Activated T-helper 17 cell treated with anti-CD3 and anti-CD28 coated beads, Interleukin-2, amount 50 U/mL, for 72 hours (primary cell): ENCODE data around the gene CDKN2D. TPM values are rescaled to one million over a fixed set of nuclear protein-coding genes. Genes with fewer than 3 reads are reported as not detected.

ENCODE experiments used
- ATAC-seq: fragments of 150-1000 bp; cut with Tn5 transposase; replicated peaks from 2 replicates; pipeline ENCODE4 v1.10.0; 2021; ENCODE audit warnings: mild to moderate bottlenecking, moderate library complexity
- H3K27ac Mint-ChIP-seq: one replicate; pipeline ENCODE4 v1.8.0; 2022; ENCODE audit warnings: mixed read lengths
- H3K27me3 Mint-ChIP-seq: one replicate; pipeline ENCODE4 v1.8.0; 2022; ENCODE audit warnings: mixed read lengths
- H3K36me3 Mint-ChIP-seq: one replicate; pipeline ENCODE4 v1.8.0; 2022; ENCODE audit warnings: low read depth, mild to moderate bottlenecking, mixed read lengths
- H3K4me1 Mint-ChIP-seq: one replicate; pipeline ENCODE4 v1.8.0; 2022; ENCODE audit warnings: mixed read lengths
- H3K4me3 Mint-ChIP-seq: one replicate; pipeline ENCODE4 v1.8.0; 2022; ENCODE audit warnings: mild to moderate bottlenecking, mixed read lengths
- H3K9me3 Mint-ChIP-seq: one replicate; pipeline ENCODE4 v1.8.0; 2022; ENCODE audit warnings: mixed read lengths
- total RNA-seq, 2 donors: library from RNA; stranded (reverse); gene quantifications; one replicate each; pipeline ENCODE4 v1.2.3, GENCODE V29; 2022

The CDKN2D gene
- total RNA-seq, 2 donors from 2014 or later, result 21.2 to 46.6 TPM

- Mint-ChIP-seq H3K9me3 (no peaks in the 10 kb centered on the region), H3K4me1 (peaks cover 23% of the 10 kb centered on the region), H3K4me3 (peak overlapping the region; percentile 98), H3K27ac (peak overlapping the region; percentile 95), H3K27me3 (no peaks in the 10 kb centered on the region), H3K36me3 (peaks cover 56% of the 10 kb centered on the region)
- ATAC-seq, result peak; percentile 12
Observed at GRCh38 chr19:10566658-10567410, 1.9 kb downstream of the CDKN2D start.

DNA sequence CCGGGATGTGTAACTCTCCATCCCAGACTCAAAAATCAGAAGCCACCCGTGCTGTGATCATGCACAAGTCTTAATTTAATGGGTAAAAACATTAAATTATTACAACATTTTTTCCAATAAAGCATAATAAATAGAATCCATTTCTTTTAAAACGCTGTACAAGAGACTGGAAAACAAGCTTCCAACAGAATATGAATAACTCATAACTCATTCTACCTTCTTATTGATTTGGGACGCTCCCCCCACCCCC lies 2.4 kb downstream of the CDKN2D start:
- no peak for ATAC-seq
- peak overlapping the region; percentile 98 for H3K4me3 Mint-ChIP-seq
- H3K27me3 Mint-ChIP-seq, result no peaks in the 10 kb centered on the region
- no peaks in the 10 kb centered on the region for H3K9me3 Mint-ChIP-seq
- H3K27ac Mint-ChIP-seq, result peak overlapping the region; percentile 95
- H3K36me3 Mint-ChIP-seq, result peaks cover 61% of the 10 kb centered on the region
- H3K4me1 Mint-ChIP-seq, result peaks cover 23% of the 10 kb centered on the region

GRCh38 chr19:10565567-10566407 lies 3.0 kb downstream of the CDKN2D start, which contains the start of gene KRI1:
KRI1 (minus strand) TSS chr19:10566010; CDS start chr19:10565999, 11 bp downstream.
- no peaks in the 10 kb centered on the region for H3K27me3 Mint-ChIP-seq
- peak; percentile 57 for ATAC-seq
- H3K27ac Mint-ChIP-seq, result peak within 1 kb of the TSS; percentile 95
- H3K9me3 Mint-ChIP-seq, result no peaks in the 10 kb centered on the region
- H3K4me3 Mint-ChIP-seq, result peak within 1 kb of the TSS; percentile 98
- H3K36me3 Mint-ChIP-seq, result peaks cover 67% of the 10 kb centered on the region
- peaks cover 23% of the 10 kb centered on the region for H3K4me1 Mint-ChIP-seq

DNA sequence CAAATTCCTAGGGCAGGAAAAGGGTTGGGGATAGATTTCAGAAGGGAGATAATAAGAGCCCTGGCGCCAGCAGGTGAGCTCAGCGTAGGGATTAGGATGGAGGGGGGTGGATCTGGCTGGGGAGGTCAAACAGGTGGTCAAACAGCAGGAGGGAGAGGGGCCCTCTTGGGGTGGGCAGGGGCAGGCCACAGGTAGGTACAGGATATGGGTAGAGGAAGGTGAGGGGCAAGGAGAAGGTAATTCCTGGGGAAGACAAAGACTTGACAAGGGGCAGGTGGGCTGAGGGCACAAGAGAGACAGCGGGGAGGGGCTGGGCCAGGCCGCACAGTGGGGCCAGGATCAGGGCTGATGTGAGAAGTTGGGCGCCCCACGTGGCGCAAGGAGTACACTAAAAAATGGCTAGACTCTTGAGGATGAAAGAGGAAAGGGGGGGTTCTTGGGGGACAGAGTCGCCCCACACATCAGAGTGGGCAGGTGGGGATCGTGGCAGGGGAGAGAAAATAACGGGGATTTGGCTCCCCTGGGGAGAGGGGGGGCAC lies 3.7 kb downstream of the CDKN2D start:
- peak overlapping the region; percentile 98 for H3K4me3 Mint-ChIP-seq

DNA sequence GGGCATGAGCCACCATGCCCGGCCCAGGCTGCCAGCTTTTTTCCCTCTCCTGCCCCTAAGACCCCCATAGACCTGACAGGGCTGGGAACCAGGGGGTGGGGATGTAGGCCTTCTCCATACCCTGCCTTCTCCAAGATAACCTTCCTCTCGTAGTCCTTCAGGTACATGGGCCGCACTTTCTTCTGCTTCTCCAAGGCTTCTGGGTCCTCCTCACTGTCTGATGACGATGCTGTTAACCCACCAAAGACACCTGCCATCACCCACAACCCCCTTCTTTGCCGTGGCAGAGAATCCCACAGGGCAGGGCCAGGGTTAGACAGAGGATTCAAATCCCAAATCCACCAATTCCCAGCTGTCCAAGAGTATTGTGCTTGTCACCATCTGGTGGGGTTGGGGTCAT lies 6.2 kb downstream of the CDKN2D start:
- no peaks in the 10 kb centered on the region for H3K27me3 Mint-ChIP-seq
- H3K4me3 Mint-ChIP-seq, result no peak overlapping the region
- peaks cover 91% of the 10 kb centered on the region for H3K36me3 Mint-ChIP-seq
- ATAC-seq, result no peak
- no peak overlapping the region for H3K27ac Mint-ChIP-seq
- H3K9me3 Mint-ChIP-seq, result no peaks in the 10 kb centered on the region
- H3K4me1 Mint-ChIP-seq, result peaks cover 18% of the 10 kb centered on the region

More for the DNA sequence above, 3.7 kb downstream of the CDKN2D start:
- ATAC-seq, result no peak
- H3K36me3 Mint-ChIP-seq, result peaks cover 74% of the 10 kb centered on the region
- H3K27ac Mint-ChIP-seq, result peak overlapping the region; percentile 95
- no peaks in the 10 kb centered on the region for H3K9me3 Mint-ChIP-seq
- H3K27me3 Mint-ChIP-seq, result no peaks in the 10 kb centered on the region
- peaks cover 23% of the 10 kb centered on the region for H3K4me1 Mint-ChIP-seq

GRCh38 chr19:10560154-10560553 lies 8.6 kb downstream of the CDKN2D start:
- no peaks in the 10 kb centered on the region for H3K9me3 Mint-ChIP-seq
- H3K4me1 Mint-ChIP-seq, result no peaks in the 10 kb centered on the region
- no peak for ATAC-seq
- H3K27me3 Mint-ChIP-seq, result no peaks in the 10 kb centered on the region
- no peak overlapping the region for H3K27ac Mint-ChIP-seq
- no peak overlapping the region for H3K4me3 Mint-ChIP-seq
- H3K36me3 Mint-ChIP-seq, result peaks cover 86% of the 10 kb centered on the region

- no peak for ATAC-seq
- no peaks in the 10 kb centered on the region for H3K27me3 Mint-ChIP-seq
- H3K4me1 Mint-ChIP-seq, result peaks cover 7% of the 10 kb centered on the region
- H3K36me3 Mint-ChIP-seq, result peaks cover 95% of the 10 kb centered on the region
- no peaks in the 10 kb centered on the region for H3K9me3 Mint-ChIP-seq
- H3K27ac Mint-ChIP-seq, result peak overlapping the region; percentile 63
- H3K4me3 Mint-ChIP-seq, result no peak overlapping the region
Observed at GRCh38 chr19:10557603-10558197, 11.1 kb downstream of the CDKN2D start.

DNA sequence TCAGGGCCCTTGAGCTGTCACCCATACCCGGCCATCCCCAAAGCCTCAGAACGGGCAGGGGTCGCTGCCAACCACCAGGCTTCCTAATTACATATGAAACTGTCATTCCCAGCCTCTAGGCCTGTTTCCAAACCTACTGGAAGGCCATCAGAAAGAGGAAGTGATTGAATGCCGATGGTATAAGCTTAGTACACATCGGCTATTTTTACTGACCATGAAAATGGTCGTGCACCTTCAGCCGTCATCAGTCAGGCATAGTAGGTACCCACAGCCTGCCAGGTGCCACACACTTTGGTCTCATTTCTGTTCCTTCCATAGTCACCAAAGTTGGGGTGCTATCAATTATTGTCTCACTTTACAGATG lies 13.2 kb downstream of the CDKN2D start:
- peaks cover 7% of the 10 kb centered on the region for H3K4me1 Mint-ChIP-seq
- H3K9me3 Mint-ChIP-seq, result no peaks in the 10 kb centered on the region
- no peaks in the 10 kb centered on the region for H3K27me3 Mint-ChIP-seq
- ATAC-seq, result no peak
- peak overlapping the region; percentile 54 for H3K27ac Mint-ChIP-seq
- no peak overlapping the region for H3K4me3 Mint-ChIP-seq
- peaks cover 95% of the 10 kb centered on the region for H3K36me3 Mint-ChIP-seq

- Mint-ChIP-seq H3K4me1 (peaks cover 7% of the 10 kb centered on the region), H3K4me3 (peak overlapping the region; percentile 48), H3K27me3 (no peaks in the 10 kb centered on the region), H3K36me3 (peaks cover 95% of the 10 kb centered on the region), H3K9me3 (no peaks in the 10 kb centered on the region), H3K27ac (peak overlapping the region; percentile 76)
- ATAC-seq, result no peak
Observed at GRCh38 chr19:10554760-10555609, 13.8 kb downstream of the CDKN2D start.

DNA sequence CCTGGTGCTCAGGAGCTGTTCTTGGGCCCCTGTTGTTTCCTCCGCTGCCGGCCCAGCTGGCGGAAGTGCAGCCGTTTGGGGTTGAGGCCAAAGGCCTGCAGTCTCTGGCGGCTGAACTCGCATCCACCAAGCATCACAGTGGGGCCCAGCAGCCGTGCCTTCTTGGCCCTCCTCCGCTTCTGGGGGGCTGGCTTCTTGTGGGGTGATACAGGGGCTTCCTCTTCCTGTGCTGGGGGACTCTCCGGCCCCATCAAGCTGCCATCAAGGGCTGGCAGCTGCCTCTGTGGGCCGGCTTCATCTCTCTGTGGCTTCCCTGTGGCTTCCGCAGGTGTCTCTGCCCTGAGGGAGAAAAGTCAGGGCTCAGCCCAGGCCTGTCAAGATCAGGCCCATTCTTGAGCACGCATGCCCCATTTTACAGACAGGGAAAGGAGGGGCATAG lies 14.8 kb downstream of the CDKN2D start:
- Mint-ChIP-seq H3K4me1 (peaks cover 7% of the 10 kb centered on the region), H3K27me3 (no peaks in the 10 kb centered on the region), H3K36me3 (peaks cover 95% of the 10 kb centered on the region), H3K4me3 (peak overlapping the region; percentile 48), H3K27ac (peak overlapping the region; percentile 76), H3K9me3 (no peaks in the 10 kb centered on the region)
- peak; percentile 69 for ATAC-seq

DNA sequence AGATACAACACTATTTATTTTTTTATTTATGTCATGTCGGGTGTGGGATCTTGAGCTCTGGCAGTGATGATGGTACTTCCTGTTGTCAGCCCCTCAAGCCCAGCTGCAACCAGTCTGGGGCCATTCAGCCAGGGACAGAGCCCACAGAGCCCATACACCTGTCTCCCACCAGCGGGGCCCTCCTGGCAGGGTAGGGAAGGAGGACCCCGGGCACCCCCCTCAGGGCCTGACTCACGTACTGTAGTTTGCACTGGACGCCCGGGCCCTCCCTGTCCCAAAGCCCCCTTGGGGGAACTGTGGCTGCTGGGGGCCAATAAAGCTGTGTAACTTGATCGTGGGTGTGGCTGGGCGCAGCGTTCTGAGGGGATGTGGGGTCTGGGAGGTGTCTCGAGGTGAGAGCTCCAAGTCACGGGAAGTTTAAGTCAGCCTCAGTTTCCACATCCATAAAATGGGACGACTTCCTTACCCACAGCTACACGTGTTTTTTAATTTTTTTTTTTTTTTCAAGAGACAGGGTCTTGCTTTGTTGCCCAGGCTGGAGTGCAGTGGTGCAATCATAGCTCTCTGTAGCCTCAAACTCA lies 15.6 kb downstream of the CDKN2D start:
- H3K4me3 Mint-ChIP-seq, result peak overlapping the region; percentile 48

DNA sequence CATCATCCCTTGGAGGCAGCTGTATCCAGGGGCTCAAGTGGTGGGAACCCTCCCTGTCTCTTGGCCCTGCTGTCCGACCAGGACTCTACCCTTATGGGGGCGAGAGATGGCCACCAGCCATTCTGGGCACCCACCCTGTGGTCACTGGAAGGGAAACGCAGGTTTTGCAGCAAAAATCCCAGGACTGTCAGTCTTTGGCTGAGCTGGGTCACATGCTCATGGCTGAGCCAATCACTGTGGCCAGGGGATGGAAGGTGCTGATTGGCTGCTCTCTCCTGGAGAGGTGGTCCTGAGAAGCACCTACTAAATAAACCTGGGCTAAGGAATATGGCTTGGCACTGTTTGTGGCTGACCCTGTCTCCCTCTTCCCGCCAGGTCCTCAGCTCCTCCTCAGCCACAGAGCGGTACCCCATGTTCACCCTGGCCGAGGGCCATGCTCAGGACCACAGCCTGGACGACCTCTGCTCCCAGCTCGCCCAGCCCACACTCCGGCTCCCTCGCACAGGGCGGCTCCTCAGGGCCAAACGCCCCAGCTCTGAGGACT lies 16.2 kb downstream of the CDKN2D start:
- no peak overlapping the region for H3K27ac Mint-ChIP-seq
- H3K36me3 Mint-ChIP-seq, result peaks cover 91% of the 10 kb centered on the region
- peak; percentile 44 for ATAC-seq
- peaks cover 7% of the 10 kb centered on the region for H3K4me1 Mint-ChIP-seq
- H3K9me3 Mint-ChIP-seq, result no peaks in the 10 kb centered on the region
- H3K27me3 Mint-ChIP-seq, result no peaks in the 10 kb centered on the region
- no peak overlapping the region for H3K4me3 Mint-ChIP-seq

More for the DNA sequence above, 15.6 kb downstream of the CDKN2D start:
- H3K27ac Mint-ChIP-seq, result peak overlapping the region; percentile 76
- H3K27me3 Mint-ChIP-seq, result no peaks in the 10 kb centered on the region
- no peaks in the 10 kb centered on the region for H3K9me3 Mint-ChIP-seq
- H3K36me3 Mint-ChIP-seq, result peaks cover 95% of the 10 kb centered on the region
- peaks cover 7% of the 10 kb centered on the region for H3K4me1 Mint-ChIP-seq
- no peak for ATAC-seq

GRCh38 chr19:10551698-10552301 lies 17.0 kb downstream of the CDKN2D start:
- peak; percentile 22 for ATAC-seq
- H3K4me3 Mint-ChIP-seq, result no peak overlapping the region
- H3K36me3 Mint-ChIP-seq, result peaks cover 89% of the 10 kb centered on the region
- H3K27ac Mint-ChIP-seq, result no peak overlapping the region
- no peaks in the 10 kb centered on the region for H3K27me3 Mint-ChIP-seq
- peaks cover 7% of the 10 kb centered on the region for H3K4me1 Mint-ChIP-seq
- H3K9me3 Mint-ChIP-seq, result no peaks in the 10 kb centered on the region
